Measurements from ENCODE around the gene VAMP2. TPM values are rescaled to one million over a fixed set of nuclear protein-coding genes. Genes with fewer than 3 reads are reported as not detected.

VAMP2 gene
- total and polyA plus RNA-seq, 9 of the 15 experiments (the other 6 are each of a cell fraction or from before 2014, with no cell fraction given): 2.3 to 31.8 (median 6.0) TPM

DNA sequence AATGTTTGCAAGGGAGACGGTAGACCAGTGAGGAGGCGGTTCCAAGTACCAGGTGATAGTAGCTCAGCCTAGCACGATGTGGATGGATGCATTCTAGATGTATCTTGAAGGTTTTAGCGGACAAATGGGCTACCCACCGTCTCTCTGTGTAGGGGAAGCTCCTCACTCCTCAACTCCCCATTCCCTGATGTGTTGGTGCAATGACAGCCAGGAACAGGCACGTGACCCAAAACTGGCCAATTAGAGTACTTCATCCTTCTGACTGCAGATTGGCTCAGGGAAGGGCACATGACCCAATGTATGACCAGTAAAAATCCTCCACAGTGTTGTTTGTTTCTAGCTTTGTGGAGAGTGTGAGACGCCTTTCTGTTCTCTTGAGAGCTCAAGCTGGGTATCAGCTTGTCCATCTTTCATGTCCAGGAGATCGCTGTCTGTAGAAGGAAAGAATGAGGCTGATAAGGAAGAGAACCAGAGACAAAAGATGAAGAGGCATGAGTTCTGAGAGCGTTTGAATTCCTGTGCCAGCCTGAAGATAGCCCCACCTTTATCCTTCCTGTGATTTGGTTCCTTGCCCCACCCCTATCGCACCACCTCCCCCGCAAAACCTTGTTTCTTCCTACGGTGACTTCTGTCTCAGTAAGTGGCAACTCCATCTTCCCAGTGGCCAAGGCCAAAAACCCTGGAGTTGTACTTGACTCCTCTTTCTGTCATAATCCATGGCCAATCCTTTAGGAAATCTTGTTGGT, 29.5 kb upstream of the VAMP2 start (continued):
- TF ChIP-seq, protein P1, sequence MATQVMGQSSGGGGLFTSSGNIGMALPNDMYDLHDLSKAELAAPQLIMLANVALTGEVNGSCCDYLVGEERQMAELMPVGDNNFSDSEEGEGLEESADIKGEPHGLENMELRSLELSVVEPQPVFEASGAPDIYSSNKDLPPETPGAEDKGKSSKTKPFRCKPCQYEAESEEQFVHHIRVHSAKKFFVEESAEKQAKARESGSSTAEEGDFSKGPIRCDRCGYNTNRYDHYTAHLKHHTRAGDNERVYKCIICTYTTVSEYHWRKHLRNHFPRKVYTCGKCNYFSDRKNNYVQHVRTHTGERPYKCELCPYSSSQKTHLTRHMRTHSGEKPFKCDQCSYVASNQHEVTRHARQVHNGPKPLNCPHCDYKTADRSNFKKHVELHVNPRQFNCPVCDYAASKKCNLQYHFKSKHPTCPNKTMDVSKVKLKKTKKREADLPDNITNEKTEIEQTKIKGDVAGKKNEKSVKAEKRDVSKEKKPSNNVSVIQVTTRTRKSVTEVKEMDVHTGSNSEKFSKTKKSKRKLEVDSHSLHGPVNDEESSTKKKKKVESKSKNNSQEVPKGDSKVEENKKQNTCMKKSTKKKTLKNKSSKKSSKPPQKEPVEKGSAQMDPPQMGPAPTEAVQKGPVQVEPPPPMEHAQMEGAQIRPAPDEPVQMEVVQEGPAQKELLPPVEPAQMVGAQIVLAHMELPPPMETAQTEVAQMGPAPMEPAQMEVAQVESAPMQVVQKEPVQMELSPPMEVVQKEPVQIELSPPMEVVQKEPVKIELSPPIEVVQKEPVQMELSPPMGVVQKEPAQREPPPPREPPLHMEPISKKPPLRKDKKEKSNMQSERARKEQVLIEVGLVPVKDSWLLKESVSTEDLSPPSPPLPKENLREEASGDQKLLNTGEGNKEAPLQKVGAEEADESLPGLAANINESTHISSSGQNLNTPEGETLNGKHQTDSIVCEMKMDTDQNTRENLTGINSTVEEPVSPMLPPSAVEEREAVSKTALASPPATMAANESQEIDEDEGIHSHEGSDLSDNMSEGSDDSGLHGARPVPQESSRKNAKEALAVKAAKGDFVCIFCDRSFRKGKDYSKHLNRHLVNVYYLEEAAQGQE (IDR thresholded peaks at IDR 0.05; ENCODE audit: borderline replicate concordance): peak; percentile 94
- TF ChIP-seq, protein P1 (CRISPR knock-in tag; IDR thresholded peaks at IDR 0.05; ENCODE audit: low read depth): no peak
- TF ChIP-seq ZNF518B (CRISPR knock-in tag; IDR thresholded peaks at IDR 0.05) (no peak), POLR2B (IDR thresholded peaks at IDR 0.05; ENCODE audit: low read depth, partially characterized antibody) (peak; percentile 86), RFX7 (CRISPR knock-in tag; IDR thresholded peaks at IDR 0.05) (no peak), PML (IDR thresholded peaks at IDR 0.05; ENCODE audit: low read length) (peak; percentile 58; the same call in 1 of the 2 replicates), NFIX (CRISPR knock-in tag; IDR thresholded peaks at IDR 0.05; ENCODE audit: low read depth) (no peak), SMAD4 (CRISPR knock-in tag; conservative IDR thresholded peaks at IDR 0.05) (no peak), JUN (IDR thresholded peaks at IDR 0.05; ENCODE audit: borderline replicate concordance, low read depth, low read length) (peak; percentile 34; the same call in 1 of the 2 replicates), JUN (CRISPR knock-in tag; IDR thresholded peaks at IDR 0.05; ENCODE audit: borderline replicate concordance) (no peak), FOXK2 (conservative IDR thresholded peaks at IDR 0.05 in 1 of 2, IDR thresholded peaks at IDR 0.05 in 1 of 2; ENCODE audit: low read depth in 2 of 2) (peak in 1 of 2 experiments; percentile 90), DACH1 (IDR thresholded peaks at IDR 0.05; ENCODE audit: partially characterized antibody) (no peak), ZNF143 (CRISPR knock-in tag; IDR thresholded peaks at IDR 0.05) (no peak), NKRF (IDR thresholded peaks at IDR 0.05; ENCODE audit: borderline replicate concordance) (no peak)
